H1 (cell line): Measurements from ENCODE around the gene HRH2. TPM values are rescaled to one million over a fixed set of nuclear protein-coding genes. Genes with fewer than 3 reads are reported as not detected.

Experiments
- ATF3 ChIP-seq: IDR thresholded peaks from 2 replicates; pipeline ENCODE4 v1.6.1; 2011; ENCODE audit warnings: low read depth, mild to moderate bottlenecking, low read length; ENCODE audit not compliant: insufficient read depth
- CBX8 ChIP-seq: fragments of 300-800, 300-1000 bp; sonication (generic); IDR thresholded peaks from 2 replicates; pipeline ENCODE4 v1.7.1; 2016; ENCODE audit warnings: low read depth, low read length, borderline replicate concordance
- CEBPB ChIP-seq: IDR thresholded peaks from 2 replicates; pipeline ENCODE4 v1.6.1; 2012; ENCODE audit warnings: low read depth, low read length
- JUN ChIP-seq: IDR thresholded peaks from 2 replicates; pipeline ENCODE4 v1.6.1; 2011; ENCODE audit warnings: low read depth, mild to moderate bottlenecking, improper control_type of control experiment, low read length
- KDM1A ChIP-seq: fragments of 200-600, 300-600 bp; sonication (generic); IDR thresholded peaks from 2 replicates; pipeline ENCODE4 v1.7.1; 2016; ENCODE audit warnings: mild to moderate bottlenecking, low read length, borderline replicate concordance
- KDM5A ChIP-seq: fragments of 200-600 bp; IDR thresholded peaks from 2 replicates; pipeline ENCODE4 v1.7.1; 2012; ENCODE audit warnings: mild to moderate bottlenecking, low read length, inconsistent platforms, mixed read lengths
- POLR2AphosphoS5 ChIP-seq: IDR thresholded peaks from 2 replicates; pipeline ENCODE4 v1.6.1; 2011; ENCODE audit warnings: low read depth, low read length
- RBBP5 ChIP-seq: IDR thresholded peaks from 2 replicates; pipeline ENCODE4 v1.7.1; 2012; ENCODE audit warnings: low read depth, mild to moderate bottlenecking, inconsistent platforms, low read length, moderate library complexity, borderline replicate concordance
- SIRT6 ChIP-seq: IDR thresholded peaks from one replicate; pipeline ENCODE4 v1.7.1; 2012; ENCODE audit warnings: low read length, inconsistent platforms
- polyA plus RNA-seq, 7 experiments: library from polyadenylated mRNA; depleted of rRNA in 3 of 7; stranded (reverse) in 5 of 7; unstranded in 2 of 7; fragments of >200 nt in 5 of 7; fragments of 200-250 nt in 2 of 7; gene quantifications; 1 replicate in 5 of 7; 2 replicates in 1 of 7; 4 replicates in 1 of 7; pipeline versions ENCODE4 v1.2.1 to v1.2.3, GENCODE V29; 2011 to 2013; ENCODE audit warnings: missing spikeins in 2 of 7, mixed read lengths in 2 of 7
- total RNA-seq: library from RNA; stranded (reverse); fragmentation: NEBNext Ultra II Directional; extraction: Animal tissue kit (Norgen Biotek cat#: 25700); gene quantifications from 2 replicates; pipeline ENCODE4 v1.2.1, GENCODE V29; 2021

HRH2 gene
- total and polyA plus RNA-seq, 2 of the 8 experiments (the other 6 are each of a cell fraction or from before 2014, with no cell fraction given): 7.8 to 8.1 TPM

GRCh38 chr5:175663186-175664184 lies 5.6 kb downstream of the HRH2 start (continued):
- TF ChIP-seq KDM5A (no peak), ATF3 (no peak), CBX8 (no peak), JUN (no peak), SIRT6 (no peak), KDM1A (no peak), RBBP5 (no peak), CEBPB (no peak), POLR2AphosphoS5 (no peak)
- TF ChIP-seq, all 59 proteins: peak for 0
